ENCODE data around the gene ROR2. TPM values are rescaled to one million over a fixed set of nuclear protein-coding genes. Genes with fewer than 3 reads are reported as not detected.

Gene ROR2
- total and polyA plus RNA-seq, 2 of the 8 experiments (the other 6 are each of a cell fraction or from before 2014, with no cell fraction given): 2.7 to 4.3 TPM

- H2BK5ac ChIP-seq (ENCODE audit: low read depth, low read length): no peak overlapping the region
- 92% methylated on average over 10 of the region's 10 CpGs; no CpG with 5 or more reads in 1 of the 2 experiments for WGBS, 2 experiments (ENCODE audit: extremely low coverage in 1 of 2, insufficient coverage in 1 of 2, insufficient read length in 1 of 2, insufficient replicate concordance in 2 of 2, low coverage in 1 of 2, low lambda C conversion rate in 2 of 2, missing lambda C conversion rate in 1 of 2)
- no peaks in the 10 kb centered on the region; the same call in 1 of the 2 replicates for H3K79me1 ChIP-seq (ENCODE audit: low read depth, low read length)
- H2BK20ac ChIP-seq (ENCODE audit: low read length): no peak overlapping the region
- H3K4ac ChIP-seq (replicated peaks; ENCODE audit: insufficient read length, low read depth, low read length): no peak overlapping the region
- H3K4me3 ChIP-seq (ENCODE audit: extremely low read depth in 1 of 4, insufficient read depth in 2 of 4, low read depth in 3 of 4, low read length in 4 of 4): no peak overlapping the region
- no peak overlapping the region for H4K5ac ChIP-seq (ENCODE audit: insufficient read length, low read depth, low read length)
- H3K79me2 ChIP-seq (ENCODE audit: control insufficient read depth in 1 of 2, insufficient read depth in 2 of 2, low read length in 2 of 2): no peaks in the 10 kb centered on the region
- DNase-seq (ENCODE audit: low read depth in 1 of 2, low spot score in 2 of 2): no peak
- TF ChIP-seq POU5F1 (IDR thresholded peaks at IDR 0.05; ENCODE audit: low read depth, low read length) (no peak), RAD21 (IDR thresholded peaks at IDR 0.05 in 1 of 2, conservative IDR thresholded peaks at IDR 0.05 in 1 of 2; ENCODE audit: low read depth in 2 of 2, low read length in 2 of 2) (peak; percentile 9 to 27; a peak in 1 of 4 replicates)
- no peak overlapping the region for H3K9ac ChIP-seq (replicated peaks in 1 of 4; ENCODE audit: extremely low read depth in 1 of 4, low read depth in 3 of 4, low read length in 3 of 4)
- H3K36me3 ChIP-seq (ENCODE audit: control insufficient read depth in 2 of 4, insufficient read depth in 4 of 4, low read length in 3 of 4): no peaks in the 10 kb centered on the region
- H3K56ac ChIP-seq (replicated peaks; ENCODE audit: insufficient read length, low read depth, low read length): no peak overlapping the region
- H4K20me1 ChIP-seq (replicated peaks in 1 of 2; ENCODE audit: control insufficient read depth in 1 of 2, insufficient read depth in 2 of 2, low read length in 2 of 2): no peaks in the 10 kb centered on the region
- ChIA-PET CTCF (ENCODE audit: partially characterized antibody) (interaction anchor here (0.5 to 1.9 kb wide), 5 partner anchors 8 to 155 kb away, joined by 3 to 6 read pairs (median 3); no protein-coding TSS in a partner anchor), POLR2A (ENCODE audit: partially characterized antibody) (no interaction called here)
- no peaks in the 10 kb centered on the region for H3K4me1 ChIP-seq (replicated peaks in 1 of 4; ENCODE audit: control insufficient read depth in 3 of 4, insufficient read depth in 4 of 4, low read length in 3 of 4)
- no peak overlapping the region for H3K27ac ChIP-seq (ENCODE audit: low read depth, low read length)
- no peak overlapping the region for H2BK12ac ChIP-seq (ENCODE audit: low read depth, low read length)
- FAIRE-seq: no peak
- no peak overlapping the region for H2AFZ ChIP-seq (ENCODE audit: low read length)
- H4K8ac ChIP-seq (ENCODE audit: extremely low read depth, insufficient read depth, low read length): 0 out of 2 replicates have a peak overlapping the region, but pooled peaks have one; percentile 79
- no peak overlapping the region for H3K4me2 ChIP-seq (ENCODE audit: insufficient read depth in 1 of 2, low read depth in 2 of 2, low read length in 2 of 2)
- H3K18ac ChIP-seq (ENCODE audit: extremely low read depth, low read length): no peak overlapping the region
- H3K9me3 ChIP-seq (ENCODE audit: insufficient read depth in 2 of 2, low read depth in 1 of 2, low read length in 1 of 2): no peaks in the 10 kb centered on the region
- H4K91ac ChIP-seq (replicated peaks; ENCODE audit: insufficient read length, low read length): no peak overlapping the region
- no peak overlapping the region for H2BK120ac ChIP-seq (replicated peaks; ENCODE audit: low read depth, low read length)
- no peak overlapping the region for H2AK5ac ChIP-seq (ENCODE audit: low read depth, low read length)
- no peaks in the 10 kb centered on the region for H3K23me2 ChIP-seq (ENCODE audit: low read depth, low read length)
- no peaks in the 10 kb centered on the region for H3K27me3 ChIP-seq (replicated peaks in 1 of 4; ENCODE audit: control insufficient read depth in 3 of 4, extremely low read depth in 1 of 4, insufficient read depth in 3 of 4, low read length in 3 of 4)
- H3K23ac ChIP-seq (ENCODE audit: insufficient read length): no peak overlapping the region
- H2BK15ac ChIP-seq (ENCODE audit: low read length): no peak overlapping the region
- no peak overlapping the region for H3K14ac ChIP-seq (ENCODE audit: insufficient read length)
Observed at GRCh38 chr9:91799113-91799744, 150.8 kb downstream of the ROR2 start.

Data from H1 (cell line).